Prostate gland (tissue), 2 donors: ENCODE measurements around the gene LIG3.

Experiments
- CTCF ChIP-seq, 4 experiments: fragments of 200-600 bp in 2 of 4; fragments of 450-650 bp in 2 of 4; sonication (generic) in 2 of 4; IDR thresholded peaks; 1 replicate in 3 of 4; 2 replicates in 1 of 4; pipeline ENCODE4 v1.5.1; 2016 to 2019; ENCODE audit warnings: antibody characterized with exemption in 4 of 4, mild to moderate bottlenecking in 2 of 4, moderate library complexity in 2 of 4
- POLR2A ChIP-seq: fragments of 450-650 bp; IDR thresholded peaks from one replicate; pipeline ENCODE4 v1.6.1; 2016; ENCODE audit warnings: antibody characterized with exemption, mild to moderate bottlenecking

GRCh38 chr17:35030780-35031179, 50.5 kb downstream of the LIG3 start:
- TF ChIP-seq POLR2A (no peak), CTCF (IDR thresholded peaks at IDR 0.05) (no peak)
